ACC112 (cell line): ENCODE data around the gene FCHSD2.

Experiments
- H2AFZ ChIP-seq: fragments of 200-600 bp; sonication (generic); one replicate; pipeline ENCODE4 v1.6.0; 2017; ENCODE audit warnings: antibody characterized with exemption, low read length; ENCODE audit not compliant: unreplicated experiment
- H3K27ac ChIP-seq: fragments of 200-600 bp; sonication (generic); 2 replicates; pipeline ENCODE4 v1.5.1; 2014; ENCODE audit warnings: low read depth, mild to moderate bottlenecking, antibody characterized with exemption, low read length, moderate library complexity
- H3K27me3 ChIP-seq: fragments of 200-600 bp; sonication (generic); 2 replicates; pipeline ENCODE4 v1.6.1; 2014; ENCODE audit warnings: mild to moderate bottlenecking, antibody characterized with exemption, low read length, moderate library complexity, mixed read lengths; ENCODE audit not compliant: insufficient read depth
- H3K36me3 ChIP-seq: fragments of 200-600 bp; sonication (generic); 2 replicates; pipeline ENCODE4 v1.6.1; 2016; ENCODE audit warnings: mild to moderate bottlenecking, antibody characterized with exemption, low read length, moderate library complexity, mixed read lengths; ENCODE audit not compliant: insufficient read depth
- H3K4me1 ChIP-seq: fragments of 200-600 bp; sonication (generic); one replicate; pipeline ENCODE4 v1.6.1; 2016; ENCODE audit warnings: low read length, mixed read lengths; ENCODE audit not compliant: insufficient read depth, unreplicated experiment, control insufficient read depth
- H3K4me3 ChIP-seq: fragments of 200-600 bp; sonication (generic); 2 replicates; pipeline ENCODE4 v1.5.1; 2014; ENCODE audit warnings: mild to moderate bottlenecking, low read depth, low read length
- H3K79me2 ChIP-seq: fragments of 200-600 bp; sonication (generic); one replicate; pipeline ENCODE4 v1.6.0; 2016; ENCODE audit warnings: low read length; ENCODE audit not compliant: control insufficient read depth, unreplicated experiment, insufficient read depth

The FCHSD2 gene

GRCh38 chr11:72842653-72843330 is 299.3 kb downstream of the FCHSD2 start:
- Histone ChIP-seq H3K27ac (no peak overlapping the region), H3K27me3 (no peaks in the 10 kb centered on the region), H3K36me3 (no peaks in the 10 kb centered on the region), H3K4me3 (no peak overlapping the region), H3K4me1 (peaks cover 23% of the 10 kb centered on the region), H2AFZ (no peak overlapping the region), H3K79me2 (no peaks in the 10 kb centered on the region)

DNA sequence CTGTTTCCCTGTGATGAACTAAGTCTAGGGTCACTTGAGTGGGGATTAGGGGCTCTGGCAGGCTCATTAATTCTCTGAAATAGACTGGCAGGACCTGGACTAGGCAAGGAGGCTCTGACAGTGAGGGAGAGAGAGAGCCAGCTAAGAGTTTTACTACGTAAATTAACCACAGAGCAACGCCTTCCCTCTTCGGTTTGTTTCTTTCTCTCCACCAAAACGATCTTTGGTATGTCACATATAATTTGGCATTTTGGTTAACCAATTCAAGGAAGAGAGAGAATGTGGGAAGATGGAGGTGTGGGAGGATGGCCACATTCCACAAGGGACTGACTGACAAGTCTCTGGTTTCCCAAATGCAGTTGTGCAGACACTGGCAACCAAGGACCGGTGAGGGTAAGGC is 300.0 kb downstream of the FCHSD2 start:
- Histone ChIP-seq H3K27ac (no peak overlapping the region), H3K4me3 (no peak overlapping the region), H3K4me1 (peaks cover 25% of the 10 kb centered on the region), H3K79me2 (no peaks in the 10 kb centered on the region), H3K27me3 (no peaks in the 10 kb centered on the region), H3K36me3 (no peaks in the 10 kb centered on the region), H2AFZ (no peak overlapping the region)

DNA sequence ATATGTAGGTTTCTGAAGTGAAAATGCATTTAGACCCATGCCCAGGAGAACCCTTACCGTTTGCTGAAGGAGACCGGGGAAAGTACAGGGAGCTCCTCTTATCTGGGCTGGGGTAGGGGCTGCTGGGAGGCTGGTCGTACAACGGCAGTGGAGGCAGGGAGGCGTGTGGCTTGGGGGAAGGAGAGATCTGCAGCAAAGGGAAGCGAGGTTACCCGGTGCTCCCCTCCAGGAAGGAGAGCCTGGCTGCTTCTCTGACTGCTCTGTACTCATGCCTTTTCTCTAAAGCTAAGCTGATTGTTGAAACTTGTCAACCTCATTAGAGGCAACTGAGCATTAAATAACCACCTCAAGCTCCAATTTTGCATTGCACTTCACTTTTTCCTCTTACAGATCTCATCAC is 300.7 kb downstream of the FCHSD2 start:
- H3K79me2 ChIP-seq = no peaks in the 10 kb centered on the region
- H3K27ac ChIP-seq = no peak overlapping the region
- H3K36me3 ChIP-seq = no peaks in the 10 kb centered on the region
- no peak overlapping the region for H2AFZ ChIP-seq
- no peaks in the 10 kb centered on the region for H3K27me3 ChIP-seq
- H3K4me1 ChIP-seq = peaks cover 26% of the 10 kb centered on the region
- H3K4me3 ChIP-seq = no peak overlapping the region

- Histone ChIP-seq H3K36me3 (no peaks in the 10 kb centered on the region), H3K4me1 (peaks cover 32% of the 10 kb centered on the region), H3K79me2 (no peaks in the 10 kb centered on the region), H3K27ac (peak overlapping the region; percentile 53), H3K4me3 (peak overlapping the region; percentile 21; the same call in 1 of the 2 replicates), H2AFZ (peak overlapping the region; percentile 27), H3K27me3 (no peaks in the 10 kb centered on the region)
Measured at GRCh38 chr11:72840780-72841179, 301.3 kb downstream of the FCHSD2 start.

DNA sequence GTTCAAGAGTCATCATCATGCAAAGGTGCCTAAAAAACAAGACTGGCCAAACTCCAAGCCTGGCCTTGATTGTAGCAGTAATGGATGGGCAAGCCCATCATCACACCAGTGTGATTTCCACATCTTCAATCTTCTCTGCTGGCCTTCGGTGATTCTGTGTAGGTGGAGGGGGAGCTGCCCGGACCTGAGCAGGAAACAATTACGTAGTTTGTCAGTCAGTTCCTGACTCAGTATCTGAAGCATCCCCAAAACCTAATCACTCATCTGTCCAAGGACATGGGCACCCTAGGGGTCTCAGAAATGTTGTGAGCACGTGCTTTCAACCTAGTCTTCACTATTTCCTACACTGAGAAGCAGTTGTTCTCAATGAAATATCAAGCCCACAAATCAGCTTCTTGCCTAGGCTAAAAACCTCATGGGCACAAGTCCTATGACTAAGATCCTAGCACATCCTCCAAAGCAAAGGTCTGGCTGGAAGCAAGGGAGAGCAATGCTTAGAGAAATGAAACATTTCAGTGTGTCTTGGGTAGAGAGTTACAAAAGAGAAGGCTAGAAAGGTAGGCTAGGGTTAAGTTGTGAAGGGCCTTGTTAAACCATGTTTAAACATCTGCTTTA is 303.3 kb downstream of the FCHSD2 start:
- peak overlapping the region; percentile 20 for H3K27ac ChIP-seq
- no peaks in the 10 kb centered on the region for H3K36me3 ChIP-seq
- H3K4me1 ChIP-seq = peaks cover 33% of the 10 kb centered on the region
- H2AFZ ChIP-seq = no peak overlapping the region
- no peaks in the 10 kb centered on the region for H3K27me3 ChIP-seq
- H3K79me2 ChIP-seq = no peaks in the 10 kb centered on the region
- H3K4me3 ChIP-seq = no peak overlapping the region

- Histone ChIP-seq H3K27me3 (no peaks in the 10 kb centered on the region), H3K4me3 (no peak overlapping the region), H3K27ac (no peak overlapping the region), H3K79me2 (no peaks in the 10 kb centered on the region), H2AFZ (no peak overlapping the region), H3K4me1 (peaks cover 33% of the 10 kb centered on the region), H3K36me3 (no peaks in the 10 kb centered on the region)
Measured at GRCh38 chr11:72836111-72836510, 306.0 kb downstream of the FCHSD2 start.

DNA sequence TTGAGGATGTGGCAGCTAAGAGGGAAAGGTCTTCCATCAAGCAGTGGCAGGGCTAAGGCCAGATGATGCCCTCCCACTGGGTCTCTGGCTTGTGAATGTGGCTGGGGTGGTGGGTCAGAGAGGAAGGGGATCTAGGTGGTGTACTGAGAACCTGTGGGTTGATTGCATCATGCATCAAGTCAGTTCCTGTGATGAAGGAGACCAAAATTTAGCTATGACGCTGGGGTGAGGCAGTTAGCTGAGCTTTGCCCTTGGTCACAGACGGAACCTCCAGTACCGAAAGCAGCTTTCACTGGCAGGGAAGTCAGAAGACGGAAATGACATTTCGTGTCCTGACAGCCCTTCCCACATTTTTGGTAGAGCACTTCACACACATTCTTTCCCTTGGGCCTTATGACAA is 307.2 kb downstream of the FCHSD2 start:
- Histone ChIP-seq H3K4me3 (no peak overlapping the region), H3K79me2 (no peaks in the 10 kb centered on the region), H3K4me1 (peaks cover 21% of the 10 kb centered on the region), H3K27ac (no peak overlapping the region), H3K36me3 (no peaks in the 10 kb centered on the region), H3K27me3 (no peaks in the 10 kb centered on the region), H2AFZ (no peak overlapping the region)

- no peaks in the 10 kb centered on the region for H3K27me3 ChIP-seq
- H3K4me1 ChIP-seq = peaks cover 21% of the 10 kb centered on the region
- no peak overlapping the region for H3K27ac ChIP-seq
- no peaks in the 10 kb centered on the region for H3K36me3 ChIP-seq
- H3K4me3 ChIP-seq = no peak overlapping the region
- no peaks in the 10 kb centered on the region for H3K79me2 ChIP-seq
- H2AFZ ChIP-seq = no peak overlapping the region
Measured at GRCh38 chr11:72833811-72834493, 308.2 kb downstream of the FCHSD2 start.

DNA sequence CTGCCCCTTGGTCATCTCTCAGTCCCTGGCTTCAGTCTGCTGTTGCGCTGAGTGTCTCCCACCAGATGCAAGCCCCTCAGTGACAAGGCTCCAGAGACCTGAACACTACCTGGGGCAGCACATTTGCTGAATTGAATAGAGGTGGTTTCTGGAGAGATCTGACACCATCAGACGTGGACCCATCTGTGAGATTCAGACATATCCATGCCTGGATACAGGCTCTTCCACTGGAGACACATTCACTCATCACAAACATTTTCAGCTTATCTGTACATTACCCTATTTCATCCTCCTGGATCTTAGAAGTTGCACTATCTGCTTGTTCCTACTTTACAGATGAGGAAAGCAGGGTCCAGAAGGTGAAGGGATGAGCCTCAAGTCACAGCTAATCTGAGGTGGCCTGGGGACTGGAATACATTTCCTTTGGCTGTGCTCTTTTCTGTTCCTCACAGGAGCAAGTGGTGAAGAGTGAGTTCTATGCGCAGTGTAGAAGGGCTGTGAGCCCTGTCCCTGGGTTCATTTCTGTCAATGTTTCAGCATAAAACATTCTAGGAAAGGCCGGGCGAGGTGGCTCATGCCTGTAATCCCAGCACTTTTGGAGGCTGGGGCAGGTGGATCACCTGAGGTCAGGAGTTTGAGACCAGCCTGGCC is 308.9 kb downstream of the FCHSD2 start:
- no peak overlapping the region for H3K4me3 ChIP-seq

GRCh38 chr11:72832301-72833082 is 309.6 kb downstream of the FCHSD2 start:
- Histone ChIP-seq H2AFZ (no peak overlapping the region), H3K36me3 (no peaks in the 10 kb centered on the region), H3K27ac (no peak overlapping the region), H3K27me3 (no peaks in the 10 kb centered on the region), H3K4me1 (peaks cover 15% of the 10 kb centered on the region), H3K4me3 (no peak overlapping the region), H3K79me2 (no peaks in the 10 kb centered on the region)

More for the DNA sequence above, 308.9 kb downstream of the FCHSD2 start:
- Histone ChIP-seq H3K27ac (no peak overlapping the region), H2AFZ (no peak overlapping the region), H3K79me2 (no peaks in the 10 kb centered on the region), H3K27me3 (no peaks in the 10 kb centered on the region), H3K4me1 (peaks cover 18% of the 10 kb centered on the region), H3K36me3 (no peaks in the 10 kb centered on the region)
